ENCODE results near the gene EGR4.

Gene EGR4

DNA sequence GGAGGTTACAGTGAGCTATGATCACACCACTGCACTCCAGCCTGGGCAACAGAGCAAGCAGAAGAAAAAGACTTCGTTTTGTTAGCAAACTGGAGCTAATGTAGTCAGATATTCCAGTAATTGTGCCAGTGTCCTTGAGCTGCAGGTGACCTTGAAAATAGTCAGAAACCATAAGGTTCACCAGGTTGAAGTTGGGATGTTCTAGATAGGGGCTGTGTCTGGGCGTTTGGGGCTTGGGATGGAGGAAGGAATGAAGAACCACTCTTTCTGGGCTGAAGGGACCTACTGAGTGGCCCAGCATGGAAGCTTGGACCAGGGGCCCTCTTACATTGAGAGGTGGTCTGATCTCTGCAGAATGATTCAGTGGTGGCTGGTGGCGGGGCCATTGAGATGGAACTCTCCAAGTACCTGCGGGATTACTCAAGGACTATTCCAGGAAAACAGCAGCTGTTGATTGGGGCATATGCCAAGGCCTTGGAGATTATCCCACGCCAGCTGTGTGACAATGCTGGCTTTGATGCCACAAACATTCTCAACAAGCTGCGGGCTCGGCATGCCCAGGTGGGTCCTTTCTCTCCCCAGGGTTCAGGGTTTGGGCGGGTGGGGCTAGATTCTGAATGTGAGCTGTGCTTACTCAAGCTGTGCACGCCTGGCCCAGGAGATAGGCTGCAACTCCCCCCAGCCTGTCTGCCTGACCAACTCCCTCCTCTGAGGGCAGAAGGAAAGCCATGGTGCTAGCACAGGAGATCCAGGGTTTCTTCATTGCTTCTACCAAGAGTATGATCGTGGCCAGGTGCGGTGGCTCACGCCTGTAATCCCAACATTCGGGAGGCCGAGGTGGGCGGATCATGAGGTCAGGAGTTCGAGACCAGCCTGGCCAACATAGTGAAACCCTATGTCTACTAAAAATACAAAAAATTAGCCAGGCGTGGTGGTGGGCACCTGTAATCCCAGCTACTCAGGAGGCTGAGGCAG lies 42.2 kb downstream of the EGR4 start:
- DNase-seq (ENCODE audit: low spot score): peak; percentile 17

DNA sequence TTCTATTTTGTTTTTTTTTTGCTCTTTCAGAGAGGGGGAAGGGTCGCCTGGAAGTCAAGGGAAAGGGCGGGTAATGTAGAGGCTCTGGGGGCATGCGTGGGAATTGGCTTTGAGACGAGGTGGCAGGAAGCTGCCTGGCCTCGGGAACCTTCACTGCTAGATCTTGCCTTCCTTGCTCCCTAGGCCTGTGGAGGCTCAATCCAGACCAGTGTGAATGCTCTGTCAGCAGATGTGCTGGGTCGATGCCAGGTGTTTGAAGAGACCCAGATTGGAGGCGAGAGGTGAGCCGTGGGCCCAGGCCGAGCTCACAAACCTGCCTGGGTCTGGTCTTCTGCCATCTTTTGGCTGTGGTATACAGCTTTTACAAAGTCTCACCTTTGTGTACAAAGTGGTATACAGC lies 43.7 kb downstream of the EGR4 start:
- DNase-seq (ENCODE audit: low spot score): no peak

DNA sequence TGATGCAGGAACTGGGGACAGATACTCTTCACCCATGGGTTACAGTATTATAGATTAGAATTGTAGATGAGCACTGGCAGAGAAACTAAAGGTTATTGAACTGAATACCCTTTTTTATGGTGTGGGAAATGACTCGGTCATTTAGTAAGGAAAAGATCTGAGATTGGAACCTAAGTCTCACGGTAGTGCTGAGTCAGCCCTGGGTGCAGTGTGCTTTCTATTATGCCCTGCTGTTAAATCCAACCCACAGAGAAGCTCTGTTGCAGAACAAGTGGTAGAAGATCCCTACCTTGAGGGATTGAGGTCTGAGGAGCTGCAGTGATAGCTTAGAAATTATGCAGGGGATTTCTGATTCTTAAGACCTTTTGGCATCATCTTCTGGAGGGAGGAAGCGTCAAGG lies 46.5 kb downstream of the EGR4 start:
- no peak for DNase-seq (ENCODE audit: low spot score)

DNA sequence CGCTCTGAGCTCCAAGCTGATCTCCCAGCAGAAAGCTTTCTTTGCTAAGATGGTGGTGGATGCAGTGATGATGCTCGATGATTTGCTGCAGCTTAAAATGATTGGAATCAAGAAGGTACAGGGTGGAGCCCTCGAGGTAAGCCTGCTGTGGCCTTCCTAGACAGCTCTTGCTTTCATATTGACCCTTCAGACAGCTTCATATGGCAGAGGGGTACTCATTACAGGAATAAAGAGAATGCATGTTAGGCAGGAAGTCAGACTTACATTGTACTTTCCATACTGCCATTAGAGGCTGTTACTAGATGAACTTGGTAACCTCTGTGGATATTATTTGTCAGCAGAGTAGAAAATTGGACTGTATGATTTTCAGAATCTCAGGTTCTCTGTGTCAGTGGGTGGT lies 48.8 kb downstream of the EGR4 start:
- no peak for DNase-seq (ENCODE audit: low spot score)

DNA sequence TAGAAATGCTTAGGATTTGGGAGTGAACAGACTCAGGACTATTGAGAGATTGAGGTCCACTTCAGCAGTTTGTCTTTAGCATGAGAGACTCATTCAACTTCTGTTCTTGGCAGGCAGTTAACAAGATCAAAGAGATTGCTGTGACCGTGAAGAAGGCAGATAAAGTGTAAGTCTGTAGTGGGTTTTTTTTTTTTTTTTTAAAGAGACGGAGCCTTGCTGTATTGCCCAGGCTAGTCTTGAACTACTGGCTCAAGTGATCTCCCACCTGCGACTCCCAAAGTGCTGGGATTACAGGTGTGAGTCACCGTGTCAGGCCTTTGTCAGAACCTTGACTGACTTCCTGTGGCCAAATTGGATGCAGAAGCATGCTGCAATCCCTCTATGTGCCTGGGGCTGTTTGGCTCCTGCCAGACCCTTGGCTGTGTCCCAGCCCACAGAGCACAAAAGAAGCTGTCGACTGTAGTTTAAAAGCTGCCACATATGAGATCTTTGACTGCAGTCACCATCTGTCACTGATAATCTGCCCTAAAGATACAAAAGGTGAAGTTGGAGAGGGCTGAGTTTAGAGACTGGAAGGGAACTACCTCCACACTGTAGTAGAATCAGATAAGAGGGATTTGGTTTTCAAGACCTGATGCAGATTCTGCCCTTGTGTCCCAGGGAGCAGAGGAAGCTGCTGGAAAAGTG lies 49.3 kb downstream of the EGR4 start:
- no peak for DNase-seq (ENCODE audit: low spot score)
